HEK293 (cell line): ENCODE data around the gene GPR157.

Experiments used
- CTCF ChIP-seq: fragments of 450-650 bp; formaldehyde crosslinking; IDR thresholded peaks from 2 replicates; pipeline ENCODE4 v1.5.1; 2016; ENCODE audit warnings: missing biosample characterization, missing genetic modification characterization
- GLI2 ChIP-seq: fragments of 450-650 bp; formaldehyde crosslinking; IDR thresholded peaks from 2 replicates; pipeline ENCODE4; 2017; ENCODE audit warnings: missing biosample characterization, missing genetic modification characterization, low read depth, borderline replicate concordance
- MYNN ChIP-seq: fragments of 450-650 bp; formaldehyde crosslinking; IDR thresholded peaks from 2 replicates; pipeline ENCODE4 v1.5.1; 2016; ENCODE audit warnings: missing biosample characterization, missing genetic modification characterization, borderline replicate concordance
- REPIN1 ChIP-seq: fragments of 450-650 bp; formaldehyde crosslinking; IDR thresholded peaks from 2 replicates; pipeline ENCODE4 v1.5.1; 2017; ENCODE audit warnings: missing biosample characterization, missing genetic modification characterization, low read depth
- TF ChIP-seq, protein P1 (sequence below): fragments of 450-650 bp; formaldehyde crosslinking; IDR thresholded peaks from 2 replicates; pipeline ENCODE4 v1.5.1; 2016; ENCODE audit warnings: missing biosample characterization, missing genetic modification characterization

- TF ChIP-seq MYNN (tag by site-specific recombination), result no peak
- TF ChIP-seq REPIN1, result no peak
- TF ChIP-seq, protein P1, sequence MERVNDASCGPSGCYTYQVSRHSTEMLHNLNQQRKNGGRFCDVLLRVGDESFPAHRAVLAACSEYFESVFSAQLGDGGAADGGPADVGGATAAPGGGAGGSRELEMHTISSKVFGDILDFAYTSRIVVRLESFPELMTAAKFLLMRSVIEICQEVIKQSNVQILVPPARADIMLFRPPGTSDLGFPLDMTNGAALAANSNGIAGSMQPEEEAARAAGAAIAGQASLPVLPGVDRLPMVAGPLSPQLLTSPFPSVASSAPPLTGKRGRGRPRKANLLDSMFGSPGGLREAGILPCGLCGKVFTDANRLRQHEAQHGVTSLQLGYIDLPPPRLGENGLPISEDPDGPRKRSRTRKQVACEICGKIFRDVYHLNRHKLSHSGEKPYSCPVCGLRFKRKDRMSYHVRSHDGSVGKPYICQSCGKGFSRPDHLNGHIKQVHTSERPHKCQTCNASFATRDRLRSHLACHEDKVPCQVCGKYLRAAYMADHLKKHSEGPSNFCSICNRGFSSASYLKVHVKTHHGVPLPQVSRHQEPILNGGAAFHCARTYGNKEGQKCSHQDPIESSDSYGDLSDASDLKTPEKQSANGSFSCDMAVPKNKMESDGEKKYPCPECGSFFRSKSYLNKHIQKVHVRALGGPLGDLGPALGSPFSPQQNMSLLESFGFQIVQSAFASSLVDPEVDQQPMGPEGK (tag by site-specific recombination), result no peak
- TF ChIP-seq CTCF (tag by site-specific recombination), result no peak
- TF ChIP-seq GLI2 (tag by site-specific recombination), result no peak
These were observed 8.0 kb upstream of the GPR157 start for GRCh38 chr1:9136932-9137331.
